ENCODE measurements around the gene RGS9BP.

The RGS9BP gene

DNA sequence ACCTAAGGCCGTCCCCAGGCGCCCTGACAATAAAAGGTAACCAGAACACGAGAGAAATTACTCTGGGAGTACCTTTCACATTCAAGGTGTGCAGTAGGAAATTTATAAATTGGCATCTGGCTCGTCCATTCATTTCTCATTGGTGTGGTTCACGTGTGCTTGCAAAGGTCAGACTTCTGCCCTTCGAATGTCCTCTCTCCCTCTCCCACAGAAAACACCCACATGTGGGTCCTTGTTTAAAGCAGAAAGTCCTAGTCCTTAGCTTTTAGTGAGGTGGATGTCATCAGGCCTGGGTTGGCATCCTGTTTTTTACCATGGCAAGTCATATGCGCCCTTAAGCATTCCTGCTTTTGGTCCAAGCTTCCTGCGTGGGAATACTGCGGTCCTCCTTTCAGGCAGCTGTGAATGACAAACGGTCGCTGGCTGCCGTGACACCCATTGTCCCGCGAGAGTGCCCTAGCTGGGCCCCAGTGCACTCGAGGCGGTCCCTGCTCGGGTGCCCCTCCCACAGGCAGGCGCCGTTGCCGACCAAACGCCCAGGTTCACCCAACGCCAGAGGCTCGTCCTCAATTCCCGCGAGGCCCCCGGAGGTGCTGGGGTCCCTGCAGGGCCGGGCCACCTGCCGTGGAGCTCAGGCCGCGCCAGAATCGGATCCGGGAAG, 15.8 kb downstream of the RGS9BP start, which contains the start of gene NUDT19:
Gene NUDT19 (plus strand): TSS at position 531 of the 661 bp plus-strand sequence. CDS start 140 bp downstream, outside the sequence.
- H3K4ac ChIP-seq (ENCODE audit: low read length): peak within 1 kb of the TSS; percentile 98
- H3K4me1 ChIP-seq (ENCODE audit: control insufficient read depth in 2 of 2, insufficient read depth in 1 of 2, low read depth in 1 of 2, low read length in 2 of 2): peaks cover 0 to 8% of the 10 kb centered on the region in 2 donors
- peak; percentile 36 for DNase-seq (ENCODE audit: low spot score)
- H4K91ac ChIP-seq (ENCODE audit: low read depth, low read length, poor library complexity): peak within 1 kb of the TSS; percentile 92
- peak within 1 kb of the TSS; percentile 64 for H3K4me2 ChIP-seq (ENCODE audit: insufficient read depth, low read length, poor library complexity, severe bottlenecking)
- peak within 1 kb of the TSS; percentile 1 for H4K8ac ChIP-seq (ENCODE audit: low read depth, low read length)
- H2BK5ac ChIP-seq (ENCODE audit: low read length): no peak within 1 kb of the TSS
- peaks cover 4% of the 10 kb centered on the region for H3K79me1 ChIP-seq (ENCODE audit: low read depth, low read length)
- peaks cover 0 to 5% (median 0%) of the 10 kb centered on the region in 3 experiments for H3K27me3 ChIP-seq (ENCODE audit: control insufficient read depth in 3 of 3, insufficient read depth in 3 of 3, low read depth in 1 of 3, low read length in 3 of 3)
- H3K9ac ChIP-seq (ENCODE audit: low read depth, low read length, poor library complexity): peak within 1 kb of the TSS; percentile 91
- H2BK120ac ChIP-seq (ENCODE audit: low read depth, low read length): peak within 1 kb of the TSS; percentile 87
- H3K27ac ChIP-seq (replicated peaks; ENCODE audit: low read length): no peak within 1 kb of the TSS
- H2AFZ ChIP-seq (ENCODE audit: low read length): peak within 1 kb of the TSS; percentile 95
- H3K23ac ChIP-seq (ENCODE audit: low read depth, low read length, poor library complexity): peak within 1 kb of the TSS; percentile 95
- peak within 1 kb of the TSS; percentile 86 for H2BK12ac ChIP-seq (ENCODE audit: low read length)
- peak within 1 kb of the TSS; percentile 98 for H2AK5ac ChIP-seq (ENCODE audit: low read depth, low read length)
- peaks cover 0 to 1% of the 10 kb centered on the region in 2 donors for H3K36me3 ChIP-seq (replicated peaks in 1 of 2; ENCODE audit: control insufficient read depth in 2 of 2, insufficient read depth in 2 of 2, low read length in 2 of 2)
- no CpG with 5 or more reads among the region's 32 CpGs for WGBS, 2 donors (ENCODE audit: extremely low coverage in 2 of 2, insufficient read length in 2 of 2, insufficient replicate concordance in 1 of 2)
- peak within 1 kb of the TSS; percentile 52 to 75 for H3K4me3 ChIP-seq (ENCODE audit: low read length in 2 of 2)
- peak within 1 kb of the TSS; percentile 82 for H3K14ac ChIP-seq (ENCODE audit: low read length)
- peak within 1 kb of the TSS; percentile 4 for H2BK15ac ChIP-seq (ENCODE audit: low read length)
- H3K18ac ChIP-seq (ENCODE audit: low read length): peak within 1 kb of the TSS; percentile 97
- H3K9me3 ChIP-seq (replicated peaks in 1 of 2; ENCODE audit: control insufficient read depth in 2 of 2, insufficient read depth in 1 of 2, low read depth in 1 of 2, low read length in 2 of 2): no peaks in the 10 kb centered on the region

DNA sequence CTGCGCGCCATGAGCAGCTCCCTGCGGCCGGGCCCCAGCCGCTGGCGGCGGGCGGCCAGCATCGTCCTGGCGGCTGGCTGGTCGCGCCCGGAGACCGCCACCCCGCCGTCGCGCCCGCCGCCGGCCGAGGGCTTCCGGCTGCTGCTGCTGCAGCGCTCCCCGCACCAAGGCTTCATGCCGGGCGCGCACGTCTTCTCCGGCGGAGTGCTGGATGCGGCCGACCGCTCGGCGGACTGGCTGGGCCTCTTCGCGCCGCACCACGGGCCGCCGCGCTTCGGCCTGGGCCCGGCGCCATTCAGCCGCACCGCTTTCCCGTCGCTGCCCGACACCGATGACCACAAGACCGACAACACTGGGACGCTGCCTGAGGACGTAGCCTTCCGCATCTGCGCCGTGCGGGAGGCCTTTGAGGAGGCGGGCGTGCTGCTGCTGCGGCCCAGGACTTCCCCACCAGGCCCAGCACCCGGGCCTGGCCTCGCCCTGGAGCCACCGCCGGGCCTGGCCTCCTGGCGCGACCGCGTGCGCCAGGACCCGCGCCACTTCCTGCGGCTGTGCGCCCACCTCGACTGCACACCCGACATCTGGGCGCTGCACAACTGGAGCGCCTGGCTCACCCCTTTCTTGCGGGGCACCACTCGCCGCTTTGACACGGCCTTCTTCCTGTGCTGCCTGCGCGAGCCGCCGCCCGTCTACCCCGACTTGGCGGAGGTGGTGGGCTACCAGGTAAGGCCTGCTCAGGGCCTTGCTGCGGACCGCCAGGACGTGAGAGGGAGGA, 16.5 kb downstream of the RGS9BP start:
- DNase-seq (ENCODE audit: low spot score): peak; percentile 36
- Histone ChIP-seq H3K36me3 (replicated peaks in 1 of 2; ENCODE audit: control insufficient read depth in 2 of 2, insufficient read depth in 2 of 2, low read length in 2 of 2) (peaks cover 0 to 1% of the 10 kb centered on the region in 2 donors), H3K4me3 (ENCODE audit: low read length in 2 of 2) (peak overlapping the region; percentile 52 to 75), H2BK5ac (ENCODE audit: low read length) (no peak overlapping the region), H3K23ac (ENCODE audit: low read depth, low read length, poor library complexity) (peak overlapping the region; percentile 95), H2BK12ac (ENCODE audit: low read length) (peak overlapping the region; percentile 86), H4K8ac (ENCODE audit: low read depth, low read length) (peak overlapping the region; percentile 1), H2AK5ac (ENCODE audit: low read depth, low read length) (peak overlapping the region; percentile 98), H3K9ac (ENCODE audit: low read depth, low read length, poor library complexity) (peak overlapping the region; percentile 91), H3K14ac (ENCODE audit: low read length) (peak overlapping the region; percentile 82), H2BK120ac (ENCODE audit: low read depth, low read length) (peak overlapping the region; percentile 87), H3K18ac (ENCODE audit: low read length) (peak overlapping the region; percentile 97), H2AFZ (ENCODE audit: low read length) (peak overlapping the region; percentile 95), H4K91ac (ENCODE audit: low read depth, low read length, poor library complexity) (peak overlapping the region; percentile 92), H3K27ac (replicated peaks; ENCODE audit: low read length) (no peak overlapping the region), H3K4me1 (ENCODE audit: control insufficient read depth in 2 of 2, insufficient read depth in 1 of 2, low read depth in 1 of 2, low read length in 2 of 2) (peaks cover 0 to 8% of the 10 kb centered on the region in 2 donors), H3K4me2 (ENCODE audit: insufficient read depth, low read length, poor library complexity, severe bottlenecking) (peak overlapping the region; percentile 64), H3K27me3 (ENCODE audit: control insufficient read depth in 3 of 3, insufficient read depth in 3 of 3, low read depth in 1 of 3, low read length in 3 of 3) (peaks cover 0 to 5% (median 0%) of the 10 kb centered on the region in 3 experiments), H3K9me3 (replicated peaks in 1 of 2; ENCODE audit: control insufficient read depth in 2 of 2, insufficient read depth in 1 of 2, low read depth in 1 of 2, low read length in 2 of 2) (no peaks in the 10 kb centered on the region), H2BK15ac (ENCODE audit: low read length) (peak overlapping the region; percentile 4), H3K79me1 (ENCODE audit: low read depth, low read length) (peaks cover 4% of the 10 kb centered on the region), H3K4ac (ENCODE audit: low read length) (peak overlapping the region; percentile 98)
- no CpG with 5 or more reads among the region's 93 CpGs for WGBS, 2 donors (ENCODE audit: extremely low coverage in 2 of 2, insufficient read length in 2 of 2, insufficient replicate concordance in 1 of 2)

DNA sequence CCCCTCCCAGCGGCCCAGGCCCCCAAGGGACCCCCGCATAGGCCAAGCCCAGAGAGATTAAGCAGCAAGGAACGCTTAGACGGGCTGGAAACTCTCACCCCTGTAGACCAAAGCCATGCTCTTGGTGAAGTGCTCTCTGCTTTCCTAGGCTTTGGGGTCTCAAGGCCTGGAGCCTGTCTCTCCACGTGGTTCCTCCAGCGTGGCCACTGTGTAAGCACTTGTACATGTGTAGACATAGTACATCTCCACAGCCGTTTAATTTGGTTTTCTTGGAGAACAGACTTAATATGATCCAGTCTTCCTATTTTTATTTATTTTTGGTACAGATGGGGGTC, 17.0 kb downstream of the RGS9BP start:
- Histone ChIP-seq H3K79me1 (ENCODE audit: low read depth, low read length) (peaks cover 4% of the 10 kb centered on the region), H2BK12ac (ENCODE audit: low read length) (peak overlapping the region; percentile 86), H3K4ac (ENCODE audit: low read length) (peak overlapping the region; percentile 98), H2AK5ac (ENCODE audit: low read depth, low read length) (peak overlapping the region; percentile 98), H3K27ac (replicated peaks; ENCODE audit: low read length) (no peak overlapping the region), H3K9me3 (replicated peaks in 1 of 2; ENCODE audit: control insufficient read depth in 2 of 2, insufficient read depth in 1 of 2, low read depth in 1 of 2, low read length in 2 of 2) (no peaks in the 10 kb centered on the region), H3K14ac (ENCODE audit: low read length) (peak overlapping the region; percentile 76), H3K9ac (ENCODE audit: low read depth, low read length, poor library complexity) (no peak overlapping the region), H3K4me1 (ENCODE audit: control insufficient read depth in 2 of 2, insufficient read depth in 1 of 2, low read depth in 1 of 2, low read length in 2 of 2) (peaks cover 0 to 8% of the 10 kb centered on the region in 2 donors), H3K4me2 (ENCODE audit: insufficient read depth, low read length, poor library complexity, severe bottlenecking) (peak overlapping the region; percentile 64), H3K27me3 (ENCODE audit: control insufficient read depth in 3 of 3, insufficient read depth in 3 of 3, low read depth in 1 of 3, low read length in 3 of 3) (peaks cover 0 to 5% (median 0%) of the 10 kb centered on the region in 3 experiments), H2AFZ (ENCODE audit: low read length) (peak overlapping the region; percentile 95), H3K18ac (ENCODE audit: low read length) (peak overlapping the region; percentile 97), H2BK120ac (ENCODE audit: low read depth, low read length) (no peak overlapping the region), H3K4me3 (ENCODE audit: low read length in 2 of 2) (peak overlapping the region; percentile 52 to 75), H4K8ac (ENCODE audit: low read depth, low read length) (peak overlapping the region; percentile 1), H3K23ac (ENCODE audit: low read depth, low read length, poor library complexity) (peak overlapping the region; percentile 95), H2BK15ac (ENCODE audit: low read length) (peak overlapping the region; percentile 4), H4K91ac (ENCODE audit: low read depth, low read length, poor library complexity) (no peak overlapping the region), H2BK5ac (ENCODE audit: low read length) (no peak overlapping the region), H3K36me3 (replicated peaks in 1 of 2; ENCODE audit: control insufficient read depth in 2 of 2, insufficient read depth in 2 of 2, low read length in 2 of 2) (peaks cover 0 to 1% of the 10 kb centered on the region in 2 donors)
- no peak for DNase-seq (ENCODE audit: low spot score)
- no CpG with 5 or more reads among the region's 7 CpGs for WGBS, 2 donors (ENCODE audit: extremely low coverage in 2 of 2, insufficient read length in 2 of 2, insufficient replicate concordance in 1 of 2)

All from neuronal stem cell (in vitro differentiated cells).